NB4 (cell line): ENCODE results near the gene EIF4E3.

Source experiments
- DNase-seq: peaks from one replicate; pipeline ENCODE4 v3.0.0; 2010; ENCODE audit warnings: low read depth
- H3K4me3 ChIP-seq: one replicate; pipeline ENCODE4 v1.5.1; 2011; ENCODE audit warnings: mild to moderate bottlenecking, low read depth, low read length, moderate library complexity
- MYC ChIP-seq: IDR thresholded peaks from 2 replicates; pipeline ENCODE4 v1.6.1; 2011; ENCODE audit warnings: low read depth, low read length
- POLR2A ChIP-seq: IDR thresholded peaks from 2 replicates; pipeline ENCODE4 v1.6.1; 2011; ENCODE audit warnings: mild to moderate bottlenecking; ENCODE audit not compliant: insufficient read length; ENCODE audit errors: extremely low read depth

EIF4E3 gene

DNA sequence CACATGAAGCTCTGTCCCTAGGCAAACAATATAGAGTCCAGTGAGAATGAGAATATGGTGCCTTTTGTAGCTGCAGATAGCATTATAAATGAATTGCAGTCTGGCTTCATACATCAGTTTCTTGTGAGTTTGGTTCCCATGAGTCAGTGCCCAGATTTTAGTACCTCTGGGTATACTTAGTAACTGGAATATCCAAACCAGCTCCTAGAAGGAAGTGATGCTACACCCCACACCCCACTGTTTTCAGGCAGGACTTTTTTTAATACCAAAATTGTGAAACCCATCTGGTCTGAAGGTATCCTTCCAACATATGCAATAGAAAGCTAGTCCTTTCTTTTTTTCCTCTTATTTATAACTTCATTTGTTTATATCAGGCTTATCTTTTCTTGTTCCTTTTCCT is 99.5 kb downstream of the EIF4E3 start:
- no peak overlapping the region for H3K4me3 ChIP-seq
- DNase-seq: no peak
- TF ChIP-seq MYC: no peak
- TF ChIP-seq POLR2A: no peak
